Activated CD4-positive, alpha-beta T cell treated with anti-CD3 and anti-CD28 coated beads, Interleukin-2, amount 50 U/mL, for 1 hour (primary cell): Measurements from ENCODE around the gene CEPT1.

Experiments used
- DNase-seq: peaks from one replicate; pipeline ENCODE4 v3.0.0-alpha.2; 2020

Gene CEPT1

DNA sequence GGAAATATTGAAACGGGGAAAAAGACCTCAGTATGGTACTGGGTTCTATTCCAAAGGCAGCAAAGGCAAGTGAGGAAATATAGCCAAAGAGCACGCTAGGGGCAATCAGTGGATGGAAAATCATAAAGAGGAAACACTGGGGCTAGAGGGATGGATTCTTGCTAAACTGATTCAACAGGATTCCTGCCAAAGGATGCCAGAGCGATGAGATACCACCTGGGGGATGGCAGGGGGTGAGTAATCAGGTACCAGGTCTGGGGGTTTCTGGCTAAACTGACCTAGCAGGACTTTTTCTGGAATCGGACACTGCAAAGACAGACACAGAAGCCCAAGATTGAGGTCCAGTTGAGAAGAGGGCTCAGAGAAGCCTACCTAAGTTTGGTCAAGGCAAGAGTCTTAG is 94.2 kb downstream of the CEPT1 start:
- DNase-seq = no peak
